Adrenal gland (tissue), 12 donors: ENCODE data around the gene MISP. TPM values are rescaled to one million over a fixed set of nuclear protein-coding genes. Genes with fewer than 3 reads are reported as not detected.
A peak's percentile ranks its signal among the peaks of the same experiment; 100 is the strongest.

Experiments used
- DNase-seq, 7 donors: peaks; one replicate each; pipeline ENCODE4 v3.0.0-alpha.2; 2019 to 2020
- H3K27ac ChIP-seq, 5 donors: fragments of 200-600 bp; sonication (generic) in 4 of 5; 1 replicate in 3 of 5; 2 replicates in 2 of 5; pipeline versions ENCODE4 v1.5.1 to v1.8.0; 2016 to 2020; ENCODE audit warnings: mild to moderate bottlenecking in 1 of 5
- H3K27me3 ChIP-seq: fragments of 200-600 bp; 2 replicates; pipeline ENCODE4 v1.8.0; 2021
- H3K36me3 ChIP-seq, 2 donors: fragments of 200-600 bp; replicated peaks in 1 of 2; 1 replicate in 1 of 2; 2 replicates in 1 of 2; pipeline versions ENCODE4 v1.5.1 to v1.8.0; 2018 to 2022
- H3K4me1 ChIP-seq, 2 donors: fragments of 200-600 bp; replicated peaks in 1 of 2; 1 replicate in 1 of 2; 2 replicates in 1 of 2; pipeline versions ENCODE4 v1.5.1 to v1.8.0; 2018 to 2021
- H3K4me3 ChIP-seq, 4 donors: fragments of 200-600 bp; sonication (generic) in 3 of 4; one replicate each; pipeline ENCODE4 v1.5.1; 2016 to 2018
- H3K9me3 ChIP-seq, 3 donors: fragments of 200-600 bp; sonication (generic) in 1 of 3; replicated peaks in 1 of 3; 1 replicate in 2 of 3; 2 replicates in 1 of 3; pipeline versions ENCODE4 v1.5.1 to v1.8.0; 2016 to 2021
- POLR2A ChIP-seq, 2 donors: fragments of 450-650 bp; IDR thresholded peaks; one replicate each; pipeline ENCODE4 v1.6.1; 2017; ENCODE audit warnings: antibody characterized with exemption in 2 of 2, mild to moderate bottlenecking in 2 of 2, moderate library complexity in 1 of 2
- WGBS, 4 donors: extraction: QIAGEN DNeasy Blood & Tissue Kit in 2 of 4; methylation state at CpG; one replicate each; pipeline versions ENCODE4 v1.1.5 to v1.1.7; 2013 to 2017; 5-methylcytosine and 5-hydroxymethylcytosine counted together
- intact Hi-C, 2 donors: fragments of 100-400 bp; cut with DNase I; formaldehyde crosslinking; loops; one replicate each; pipeline versions ENCODE4 v1.14.1 to v1.15.0; 2022 to 2023
- polyA plus RNA-seq, 3 donors: library from polyadenylated mRNA; stranded (reverse); fragments of 200-250 nt in 2 of 3; fragments of 350-450 nt in 1 of 3; fragmentation: Illumina TruSeq in 1 of 3; extraction: RNeasy Lipid Tissue Mini Kit (QIAGEN cat#74804) in 1 of 3; gene quantifications; one replicate each; pipeline ENCODE4 v1.2.3, GENCODE V29; 2013 to 2014
- total RNA-seq, 9 donors: library from RNA; depleted of rRNA in 4 of 9; stranded (reverse); fragments of >200 nt in 4 of 9; fragments of 120-200 nt in 1 of 9; fragmentation: NEBNext Ultra II Directional in 1 of 9; extraction: Animal tissue kit (Norgen Biotek cat#: 25700) in 1 of 9; gene quantifications; one replicate each; pipeline versions ENCODE4 v1.1.0 to v1.2.4, GENCODE V29; 2013 to 2023
- TF ChIP-seq, protein P1 (sequence below), 6 experiments: fragments of 450-650 bp in 4 of 6; fragments of 200-600 bp in 2 of 6; sonication (generic) in 1 of 6; IDR thresholded peaks; 1 replicate in 5 of 6; 2 replicates in 1 of 6; pipeline versions ENCODE4 v1.5.1 to v1.8.0; 2016 to 2021; ENCODE audit warnings: antibody characterized with exemption in 6 of 6, mild to moderate bottlenecking in 2 of 6, moderate library complexity in 1 of 6
- donor health status: healthy with polysubstance abuse.
- donor health status: Bipolar disorder and iron deficiency.
- donor health status: DM: yes; HTN: yes; CAD: no.
- donor health status: DM: no; HTN: no; CAD: no.
- donor health status: DM: no; HTN: no; CAD: no.
- donor health status: DM: yes; HTN: yes; CAD: no.

Gene MISP
- total and polyA plus RNA-seq, 12 donors, result 0.06 to 0.43 (median 0.11) TPM; not detected in 6

DNA sequence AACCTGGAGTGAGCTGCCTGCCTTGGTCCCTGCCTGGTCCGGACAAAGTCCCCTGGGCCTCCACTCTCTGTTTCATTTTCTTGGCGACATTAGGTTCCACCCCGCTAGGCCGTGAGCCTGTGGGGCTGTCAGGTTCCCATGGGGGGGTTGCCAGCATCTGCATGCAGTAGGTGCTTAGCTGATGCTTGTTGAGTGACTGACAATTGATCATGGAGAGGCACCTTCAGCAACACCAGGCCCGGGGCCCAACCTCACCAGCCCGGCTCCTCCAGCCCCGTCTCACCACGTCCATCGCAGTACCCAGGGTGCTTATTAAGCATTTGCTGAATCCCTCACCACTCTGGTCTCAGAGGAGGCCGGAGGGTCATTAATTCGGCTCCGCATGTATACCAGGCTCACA, 13.4 kb downstream of the MISP start:
- Histone ChIP-seq H3K27me3 (no peaks in the 10 kb centered on the region), H3K9me3 (no peaks in the 10 kb centered on the region), H3K4me1 (no peaks in the 10 kb centered on the region), H3K4me3 (no peak overlapping the region), H3K36me3 (no peaks in the 10 kb centered on the region), H3K27ac (no peak overlapping the region)
- DNase-seq, result no peak
- TF ChIP-seq, protein P1, sequence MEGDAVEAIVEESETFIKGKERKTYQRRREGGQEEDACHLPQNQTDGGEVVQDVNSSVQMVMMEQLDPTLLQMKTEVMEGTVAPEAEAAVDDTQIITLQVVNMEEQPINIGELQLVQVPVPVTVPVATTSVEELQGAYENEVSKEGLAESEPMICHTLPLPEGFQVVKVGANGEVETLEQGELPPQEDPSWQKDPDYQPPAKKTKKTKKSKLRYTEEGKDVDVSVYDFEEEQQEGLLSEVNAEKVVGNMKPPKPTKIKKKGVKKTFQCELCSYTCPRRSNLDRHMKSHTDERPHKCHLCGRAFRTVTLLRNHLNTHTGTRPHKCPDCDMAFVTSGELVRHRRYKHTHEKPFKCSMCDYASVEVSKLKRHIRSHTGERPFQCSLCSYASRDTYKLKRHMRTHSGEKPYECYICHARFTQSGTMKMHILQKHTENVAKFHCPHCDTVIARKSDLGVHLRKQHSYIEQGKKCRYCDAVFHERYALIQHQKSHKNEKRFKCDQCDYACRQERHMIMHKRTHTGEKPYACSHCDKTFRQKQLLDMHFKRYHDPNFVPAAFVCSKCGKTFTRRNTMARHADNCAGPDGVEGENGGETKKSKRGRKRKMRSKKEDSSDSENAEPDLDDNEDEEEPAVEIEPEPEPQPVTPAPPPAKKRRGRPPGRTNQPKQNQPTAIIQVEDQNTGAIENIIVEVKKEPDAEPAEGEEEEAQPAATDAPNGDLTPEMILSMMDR (IDR thresholded peaks at IDR 0.05), result no peak
- TF ChIP-seq POLR2A (IDR thresholded peaks at IDR 0.05), result no peak
- 91 to 95% (median 94%) methylated on average over 4 to 12 of the region's 12 CpGs for WGBS, 4 donors
- intact Hi-C loops, result loop anchor here in 1 of 2 donors (10.0 kb wide), 1 partner anchor 210 kb away; no protein-coding TSS in a partner anchor

DNA sequence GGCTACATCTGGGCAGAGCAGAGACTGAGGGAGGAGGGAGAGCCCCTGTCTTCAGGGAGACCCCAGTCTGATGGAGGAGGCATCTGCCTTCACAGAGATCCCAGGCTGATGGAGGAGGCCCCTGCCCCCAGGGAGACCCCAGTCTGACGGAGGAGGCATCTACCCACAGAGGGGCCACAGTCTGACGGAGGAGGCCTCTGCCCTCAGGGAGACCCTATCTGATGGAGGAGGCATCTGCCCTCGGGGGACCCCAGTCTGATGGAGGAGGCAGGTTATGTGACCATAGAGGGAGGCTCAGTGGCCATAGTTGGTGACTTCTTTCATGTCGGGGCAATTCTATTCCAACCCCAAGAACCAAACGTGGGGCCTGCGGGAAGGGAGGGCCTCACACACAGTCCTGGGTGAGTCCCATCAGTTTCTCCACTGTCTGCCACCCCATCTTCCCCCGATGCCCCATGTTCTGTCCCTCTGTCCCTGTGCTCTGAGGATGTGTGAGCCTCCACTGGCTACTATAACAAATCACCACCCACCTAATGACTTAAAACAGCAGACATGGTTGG, 14.3 kb downstream of the MISP start:
- intact Hi-C loops, result loop anchor here in 1 of 2 donors (10.0 kb wide), 1 partner anchor 210 kb away; no protein-coding TSS in a partner anchor
- no peaks in the 10 kb centered on the region for H3K27me3 ChIP-seq
- no peaks in the 10 kb centered on the region for H3K4me1 ChIP-seq
- H3K27ac ChIP-seq, result no peak overlapping the region
- H3K9me3 ChIP-seq, result no peaks in the 10 kb centered on the region
- TF ChIP-seq, protein P1 (IDR thresholded peaks at IDR 0.05), result no peak
- TF ChIP-seq POLR2A (IDR thresholded peaks at IDR 0.05), result no peak
- H3K4me3 ChIP-seq, result no peak overlapping the region
- no peak for DNase-seq
- H3K36me3 ChIP-seq, result no peaks in the 10 kb centered on the region
- WGBS, 4 donors, result 76 to 84% (median 79%) methylated on average over 4 to 7 of the region's 7 CpGs

- Histone ChIP-seq H3K9me3 (no peaks in the 10 kb centered on the region), H3K4me1 (no peaks in the 10 kb centered on the region), H3K36me3 (no peaks in the 10 kb centered on the region), H3K4me3 (no peak overlapping the region), H3K27ac (peak overlapping the region in 1 of 5 donors; percentile 53), H3K27me3 (no peaks in the 10 kb centered on the region)
- WGBS, 4 donors, result 69 to 76% (median 73%) methylated on average over 14 of the region's 14 CpGs
- DNase-seq, result no peak
- intact Hi-C loops, result loop anchor here in 1 of 2 donors (10.0 kb wide), 1 partner anchor 206 kb away; no protein-coding TSS in a partner anchor
- TF ChIP-seq, protein P1 (IDR thresholded peaks at IDR 0.05), result no peak
- no peak for TF ChIP-seq POLR2A (IDR thresholded peaks at IDR 0.05)
Measured at GRCh38 chr19:768424-768823, 17.5 kb downstream of the MISP start.

- no peak for DNase-seq
- TF ChIP-seq POLR2A (IDR thresholded peaks at IDR 0.05), result no peak
- TF ChIP-seq, protein P1 (IDR thresholded peaks at IDR 0.05), result no peak
Measured at GRCh38 chr19:769616-770015, 18.7 kb downstream of the MISP start.

More at GRCh38 chr19:769616-770015, 18.7 kb downstream of the MISP start:
- H3K27ac ChIP-seq, result no peak overlapping the region
- H3K36me3 ChIP-seq, result no peaks in the 10 kb centered on the region
- no peak overlapping the region for H3K4me3 ChIP-seq
- no peaks in the 10 kb centered on the region for H3K9me3 ChIP-seq
- H3K27me3 ChIP-seq, result no peaks in the 10 kb centered on the region
- intact Hi-C loops, result loop anchor here (5.0 to 10.0 kb wide), 4 partner anchors 85 to 225 kb away; partner anchors contain the start of genes CFD (in 1 of the 2), ELANE (in 1 of the 2) and KISS1R (in 1 of the 2)
- 66 to 71% (median 69%) methylated on average over 5 to 6 of the region's 6 CpGs for WGBS, 4 donors
- H3K4me1 ChIP-seq, result no peaks in the 10 kb centered on the region
